Astrocyte of the cerebellum (primary cell): ENCODE measurements around the gene LCORL.

Experiments
- DNase-seq: peaks from one replicate; pipeline ENCODE4 v3.0.0-alpha.2; 2011; ENCODE audit warnings: low read depth
- H3K4me3 ChIP-seq: 2 replicates; pipeline ENCODE4 v1.5.1; 2011; ENCODE audit warnings: mild to moderate bottlenecking, low read depth, low read length, moderate library complexity
- CTCF ChIP-seq: IDR thresholded peaks from 2 replicates; pipeline ENCODE4 v1.5.1; 2012; ENCODE audit warnings: low read length, low read depth, moderate library complexity, mild to moderate bottlenecking; ENCODE audit errors: missing control alignments
- in situ Hi-C: cut with HindIII; loops from 2 replicates; pipeline ENCODE4 v1.10.0; 2017; ENCODE audit warnings: low sequenced_read_pairs

The LCORL gene

GRCh38 chr4:17930256-17930655 is 91.3 kb downstream of the LCORL start:
- no peak overlapping the region for H3K4me3 ChIP-seq
- in situ Hi-C loops = no loop called here
- no peak for DNase-seq
- TF ChIP-seq CTCF = no peak

GRCh38 chr4:17924189-17924588 is 97.4 kb downstream of the LCORL start:
- in situ Hi-C loops = no loop called here
- TF ChIP-seq CTCF = no peak
- DNase-seq = no peak
- H3K4me3 ChIP-seq = no peak overlapping the region

GRCh38 chr4:17921451-17921850 is 100.1 kb downstream of the LCORL start:
- in situ Hi-C loops = no loop called here
- DNase-seq = no peak
- no peak overlapping the region for H3K4me3 ChIP-seq
- TF ChIP-seq CTCF = no peak

GRCh38 chr4:17920681-17921080 is 100.9 kb downstream of the LCORL start:
- TF ChIP-seq CTCF = no peak
- no peak for DNase-seq
- in situ Hi-C loops = no loop called here
- H3K4me3 ChIP-seq = no peak overlapping the region

GRCh38 chr4:17915439-17915838 is 106.1 kb downstream of the LCORL start:
- DNase-seq = no peak
- H3K4me3 ChIP-seq = no peak overlapping the region
- in situ Hi-C loops = no loop called here
- TF ChIP-seq CTCF = no peak

GRCh38 chr4:17912011-17912410 is 109.5 kb downstream of the LCORL start:
- in situ Hi-C loops = no loop called here
- TF ChIP-seq CTCF = no peak
- no peak overlapping the region for H3K4me3 ChIP-seq
- no peak for DNase-seq

- no peak for DNase-seq
- in situ Hi-C loops = no loop called here
- H3K4me3 ChIP-seq = no peak overlapping the region
- TF ChIP-seq CTCF = no peak
These were observed 109.9 kb downstream of the LCORL start for GRCh38 chr4:17911608-17912007.
